ENCODE data around the gene ARPC4. TPM values are rescaled to one million over a fixed set of nuclear protein-coding genes. Genes with fewer than 3 reads are reported as not detected.

The ARPC4 gene
- total RNA-seq = 100 to 1,000 TPM; 109 to 131 TPM
- polyA plus RNA-seq (ENCODE audit: insufficient read length in 2 of 2) = 100 to 1,000 TPM; 138 to 141 TPM
- long read RNA-seq, donor 1, transcript ARPC4-201 (6 exons, 2,582 nt) = major isoform, 61 of 76 reads
- long read RNA-seq, donor 1, partial matches to known transcripts = 9 of 76 reads
- long read RNA-seq, donor 1, other reads (novel, unspliced or antisense) = 0 of 76 reads
- long read RNA-seq, donor 2, transcript ARPC4-201 (6 exons, 2,582 nt) = major isoform, 22 of 33 reads
- long read RNA-seq, donor 2, partial matches to known transcripts = 8 of 33 reads
- long read RNA-seq, donor 2, other reads (novel, unspliced or antisense) = 0 of 33 reads
- long read RNA-seq, donor 3, transcript ARPC4-201 (6 exons, 2,582 nt) = major isoform, 26 of 32 reads
- long read RNA-seq, donor 3, partial matches to known transcripts = 6 of 32 reads
- long read RNA-seq, donor 3, other reads (novel, unspliced or antisense) = 0 of 32 reads
- long read RNA-seq, donor 4, transcript ARPC4-201 (6 exons, 2,582 nt) = major isoform, 48 of 311 reads
- long read RNA-seq, donor 4, partial matches to known transcripts = 259 of 311 reads
- long read RNA-seq, donor 4, other reads (novel, unspliced or antisense) = 0 of 311 reads

DNA sequence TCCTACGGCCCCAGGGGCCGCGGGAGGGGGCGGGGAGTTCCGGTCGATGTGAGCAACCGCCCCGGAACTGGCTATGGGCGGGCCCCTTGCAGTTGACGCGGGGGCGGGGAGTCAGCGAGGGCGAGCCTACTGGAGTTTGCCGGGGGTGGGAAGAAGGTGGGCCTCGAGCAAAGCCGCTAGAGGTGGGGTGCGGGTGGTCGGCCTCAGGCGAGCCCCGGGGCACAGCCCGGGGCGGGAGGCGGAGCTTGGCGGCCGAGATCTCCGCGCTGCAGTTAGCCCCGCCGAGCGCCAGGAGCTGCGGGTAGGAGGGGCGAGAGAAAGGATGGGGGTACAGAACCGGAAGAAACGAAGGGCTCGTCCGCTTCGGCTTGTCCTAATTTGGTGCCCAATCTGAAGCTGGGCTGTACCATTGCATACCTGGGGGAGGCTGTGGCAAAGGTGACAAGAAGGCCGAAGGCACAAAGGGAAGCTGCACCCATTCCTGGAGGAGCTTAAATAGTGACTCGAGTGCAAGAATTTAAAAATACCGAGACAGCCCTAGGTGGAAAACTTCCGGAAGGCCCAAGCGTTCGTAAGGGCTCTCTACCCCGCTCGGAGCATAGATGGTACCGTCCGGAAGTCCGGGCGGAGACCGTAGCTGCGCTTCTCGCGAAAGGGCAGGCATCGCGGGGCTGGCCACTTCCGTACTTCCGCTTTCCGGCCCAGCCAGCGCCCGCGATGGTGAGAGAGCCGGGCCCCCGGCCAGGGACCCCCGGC is at the start of gene ARPC4, which contains the start of gene TADA3:
Gene ARPC4, plus strand, starts transcription at position 678 of the 756 bp plus-strand sequence. Its CDS starts 40 bp downstream, at position 718.
Gene TADA3, minus strand, starts transcription at position 69 of the 756 bp plus-strand sequence. CDS start 1,007 bp downstream, outside the sequence.
- peak; percentile 89 to 99 (median 96) for DNase-seq (ENCODE audit: low read depth in 4 of 6, low spot score in 6 of 6)
- Histone ChIP-seq H3K4me1 (ENCODE audit: control insufficient read depth, insufficient read depth, low read length) (peaks cover 12% of the 10 kb centered on the region), H3K4me3 (ENCODE audit: low read depth, low read length) (peak within 1 kb of the TSS; percentile 93), H3K36me3 (ENCODE audit: control insufficient read depth, insufficient read depth, low read length) (peaks cover 44% of the 10 kb centered on the region), H3K9me3 (ENCODE audit: control insufficient read depth, insufficient read depth, low read length) (no peaks in the 10 kb centered on the region), H3K27ac (ENCODE audit: low read depth, low read length) (peak within 1 kb of the TSS; percentile 97), H3K27me3 (ENCODE audit: control insufficient read depth, insufficient read depth, low read length) (no peaks in the 10 kb centered on the region)
- under 1% methylated on average over 61 of the region's 65 CpGs for WGBS (ENCODE audit: insufficient coverage)

DNA sequence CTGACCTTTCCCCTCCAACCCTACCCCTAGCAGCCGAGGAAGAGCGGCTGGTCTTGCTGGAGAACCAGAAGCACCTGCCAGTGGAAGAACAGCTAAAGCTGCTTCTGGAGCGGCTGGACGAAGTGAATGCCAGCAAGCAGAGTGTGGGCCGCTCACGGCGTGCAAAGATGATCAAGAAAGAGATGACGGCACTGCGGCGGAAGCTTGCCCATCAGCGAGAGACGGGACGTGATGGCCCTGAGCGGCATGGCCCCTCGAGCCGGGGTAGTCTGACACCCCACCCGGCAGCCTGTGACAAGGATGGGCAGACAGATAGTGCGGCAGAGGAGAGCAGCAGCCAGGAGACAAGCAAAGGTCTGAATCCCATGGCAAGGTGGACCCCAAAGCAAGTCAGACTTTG is 49.3 kb upstream of the ARPC4 start:
- H3K9me3 ChIP-seq (ENCODE audit: control insufficient read depth, insufficient read depth, low read length) = no peaks in the 10 kb centered on the region
- no peak overlapping the region for H3K27ac ChIP-seq (ENCODE audit: low read depth, low read length)
- peaks cover 2% of the 10 kb centered on the region for H3K4me1 ChIP-seq (ENCODE audit: control insufficient read depth, insufficient read depth, low read length)
- WGBS (ENCODE audit: insufficient coverage) = 98% methylated on average over 18 of the region's 18 CpGs
- H3K27me3 ChIP-seq (ENCODE audit: control insufficient read depth, insufficient read depth, low read length) = no peaks in the 10 kb centered on the region
- H3K36me3 ChIP-seq (ENCODE audit: control insufficient read depth, insufficient read depth, low read length) = peaks cover 89% of the 10 kb centered on the region
- DNase-seq (ENCODE audit: low read depth in 4 of 6, low spot score in 6 of 6) = no peak
- no peak overlapping the region for H3K4me3 ChIP-seq (ENCODE audit: low read depth, low read length)

DNA sequence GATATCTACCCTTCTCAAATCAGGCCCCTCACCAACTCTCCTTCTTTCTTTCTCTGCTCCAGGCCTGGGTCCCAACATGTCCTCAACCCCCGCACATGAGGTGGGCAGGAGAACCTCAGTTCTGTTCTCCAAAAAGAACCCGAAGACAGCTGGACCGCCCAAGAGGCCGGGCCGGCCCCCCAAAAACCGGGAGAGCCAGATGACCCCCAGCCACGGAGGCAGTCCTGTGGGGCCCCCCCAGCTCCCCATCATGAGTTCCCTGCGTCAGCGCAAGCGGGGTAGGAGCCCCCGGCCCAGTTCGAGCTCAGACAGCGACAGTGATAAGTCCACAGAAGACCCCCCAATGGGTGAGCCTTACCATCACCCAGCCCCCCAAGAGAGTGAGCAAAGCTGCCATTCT is 48.7 kb upstream of the ARPC4 start:
- Histone ChIP-seq H3K9me3 (ENCODE audit: control insufficient read depth, insufficient read depth, low read length) (no peaks in the 10 kb centered on the region), H3K27me3 (ENCODE audit: control insufficient read depth, insufficient read depth, low read length) (no peaks in the 10 kb centered on the region), H3K4me3 (ENCODE audit: low read depth, low read length) (no peak overlapping the region), H3K27ac (ENCODE audit: low read depth, low read length) (no peak overlapping the region), H3K36me3 (ENCODE audit: control insufficient read depth, insufficient read depth, low read length) (peaks cover 90% of the 10 kb centered on the region), H3K4me1 (ENCODE audit: control insufficient read depth, insufficient read depth, low read length) (peaks cover 8% of the 10 kb centered on the region)
- over 99% methylated on average over 11 of the region's 13 CpGs for WGBS (ENCODE audit: insufficient coverage)
- no peak for DNase-seq (ENCODE audit: low read depth in 4 of 6, low spot score in 6 of 6)

DNA sequence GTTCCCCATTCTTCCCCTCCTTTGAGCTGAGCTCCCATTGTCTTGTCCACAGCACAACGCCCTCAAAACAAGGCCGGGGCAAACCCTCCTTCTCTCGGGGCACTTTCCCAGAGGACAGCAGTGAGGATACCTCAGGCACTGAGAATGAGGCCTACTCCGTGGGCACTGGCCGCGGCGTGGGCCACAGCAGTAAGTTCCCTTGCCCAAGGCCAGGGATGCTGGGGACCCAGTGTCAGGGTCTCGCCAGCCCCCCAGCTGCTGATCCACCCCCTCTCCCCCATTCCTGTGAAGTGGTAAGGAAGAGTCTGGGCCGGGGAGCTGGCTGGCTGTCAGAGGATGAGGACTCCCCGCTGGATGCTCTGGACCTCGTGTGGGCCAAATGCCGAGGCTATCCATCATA is 47.4 kb upstream of the ARPC4 start:
- Histone ChIP-seq H3K27ac (ENCODE audit: low read depth, low read length) (no peak overlapping the region), H3K4me1 (ENCODE audit: control insufficient read depth, insufficient read depth, low read length) (peaks cover 17% of the 10 kb centered on the region), H3K36me3 (ENCODE audit: control insufficient read depth, insufficient read depth, low read length) (peaks cover 80% of the 10 kb centered on the region), H3K4me3 (ENCODE audit: low read depth, low read length) (no peak overlapping the region), H3K27me3 (ENCODE audit: control insufficient read depth, insufficient read depth, low read length) (no peaks in the 10 kb centered on the region), H3K9me3 (ENCODE audit: control insufficient read depth, insufficient read depth, low read length) (no peaks in the 10 kb centered on the region)
- no peak for DNase-seq (ENCODE audit: low read depth in 4 of 6, low spot score in 6 of 6)
- 94% methylated on average over 7 of the region's 12 CpGs for WGBS (ENCODE audit: insufficient coverage)

DNA sequence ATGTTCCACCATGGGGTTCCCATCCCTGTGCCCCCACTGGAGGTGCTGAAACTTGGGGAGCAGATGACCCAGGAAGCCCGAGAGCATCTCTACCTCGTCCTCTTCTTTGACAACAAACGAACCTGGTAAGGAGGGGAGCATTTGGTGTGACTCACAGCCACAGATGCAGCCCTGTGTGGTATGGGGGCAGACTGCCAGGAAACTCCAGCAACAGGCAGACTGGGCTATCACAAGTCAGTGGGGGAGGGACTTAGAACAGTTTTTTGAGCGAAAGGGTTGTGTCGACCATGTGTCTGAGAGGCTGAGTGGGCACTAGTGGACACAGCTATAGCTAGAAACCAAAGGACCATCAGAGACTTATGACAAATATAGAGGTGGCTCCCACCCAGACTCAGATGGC is 46.6 kb upstream of the ARPC4 start:
- H3K27ac ChIP-seq (ENCODE audit: low read depth, low read length) = no peak overlapping the region
- peaks cover 72% of the 10 kb centered on the region for H3K36me3 ChIP-seq (ENCODE audit: control insufficient read depth, insufficient read depth, low read length)
- WGBS (ENCODE audit: insufficient coverage) = 97% methylated on average over 5 of the region's 5 CpGs
- no peaks in the 10 kb centered on the region for H3K9me3 ChIP-seq (ENCODE audit: control insufficient read depth, insufficient read depth, low read length)
- no peaks in the 10 kb centered on the region for H3K27me3 ChIP-seq (ENCODE audit: control insufficient read depth, insufficient read depth, low read length)
- H3K4me1 ChIP-seq (ENCODE audit: control insufficient read depth, insufficient read depth, low read length) = peaks cover 23% of the 10 kb centered on the region
- no peak overlapping the region for H3K4me3 ChIP-seq (ENCODE audit: low read depth, low read length)
- DNase-seq (ENCODE audit: low read depth in 4 of 6, low spot score in 6 of 6) = no peak

DNA sequence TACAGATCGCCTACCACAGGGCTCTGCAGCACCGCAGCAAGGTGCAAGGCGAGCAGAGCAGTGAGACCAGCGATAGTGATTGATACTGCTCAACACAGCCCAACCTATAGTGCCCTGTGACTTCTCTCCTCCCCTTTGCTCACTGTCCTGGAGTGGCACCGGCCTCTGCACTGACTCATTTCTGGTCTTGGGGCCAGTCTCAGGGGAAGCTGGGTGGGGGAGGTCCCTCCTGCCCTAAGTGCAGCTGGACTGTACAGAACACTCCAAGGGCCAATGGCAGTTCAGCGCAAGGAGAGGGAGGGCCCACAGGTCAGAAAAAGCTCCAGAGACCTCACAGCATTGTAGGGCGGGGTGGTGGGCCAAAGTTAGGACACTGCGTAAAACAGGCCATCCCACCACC is 45.6 kb upstream of the ARPC4 start:
- DNase-seq (ENCODE audit: low read depth in 4 of 6, low spot score in 6 of 6) = no peak
- H3K9me3 ChIP-seq (ENCODE audit: control insufficient read depth, insufficient read depth, low read length) = no peaks in the 10 kb centered on the region
- H3K36me3 ChIP-seq (ENCODE audit: control insufficient read depth, insufficient read depth, low read length) = peaks cover 71% of the 10 kb centered on the region
- H3K4me1 ChIP-seq (ENCODE audit: control insufficient read depth, insufficient read depth, low read length) = peaks cover 28% of the 10 kb centered on the region
- 92% methylated on average over 5 of the region's 8 CpGs for WGBS (ENCODE audit: insufficient coverage)
- no peak overlapping the region for H3K27ac ChIP-seq (ENCODE audit: low read depth, low read length)
- H3K27me3 ChIP-seq (ENCODE audit: control insufficient read depth, insufficient read depth, low read length) = no peaks in the 10 kb centered on the region
- H3K4me3 ChIP-seq (ENCODE audit: low read depth, low read length) = no peak overlapping the region

DNA sequence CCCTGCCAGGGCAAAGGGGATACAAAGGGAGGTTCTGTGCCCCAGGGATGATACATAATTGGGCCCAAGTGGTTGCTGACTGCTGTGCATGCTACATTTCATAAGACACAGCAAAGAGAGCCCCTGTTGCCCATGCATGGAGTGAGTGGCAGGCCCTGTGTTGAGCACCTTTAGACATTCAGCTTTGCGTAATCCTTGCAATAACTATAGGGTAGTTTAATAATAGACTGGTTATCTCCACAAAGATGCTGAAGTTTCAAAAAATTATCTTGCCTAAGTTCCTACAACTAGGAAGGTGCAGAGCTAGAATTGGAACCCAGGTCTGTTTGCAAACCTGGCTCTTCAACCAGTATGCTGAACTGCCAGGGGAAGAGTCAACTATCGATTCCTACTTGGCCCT is 44.9 kb upstream of the ARPC4 start:
- no peak for DNase-seq (ENCODE audit: low read depth in 4 of 6, low spot score in 6 of 6)
- H3K4me3 ChIP-seq (ENCODE audit: low read depth, low read length) = no peak overlapping the region
- no peak overlapping the region for H3K27ac ChIP-seq (ENCODE audit: low read depth, low read length)
- H3K27me3 ChIP-seq (ENCODE audit: control insufficient read depth, insufficient read depth, low read length) = no peaks in the 10 kb centered on the region
- H3K9me3 ChIP-seq (ENCODE audit: control insufficient read depth, insufficient read depth, low read length) = no peaks in the 10 kb centered on the region
- peaks cover 71% of the 10 kb centered on the region for H3K36me3 ChIP-seq (ENCODE audit: control insufficient read depth, insufficient read depth, low read length)
- peaks cover 28% of the 10 kb centered on the region for H3K4me1 ChIP-seq (ENCODE audit: control insufficient read depth, insufficient read depth, low read length)
- WGBS (ENCODE audit: insufficient coverage) = 88% methylated on average over 1 of the region's 2 CpGs

DNA sequence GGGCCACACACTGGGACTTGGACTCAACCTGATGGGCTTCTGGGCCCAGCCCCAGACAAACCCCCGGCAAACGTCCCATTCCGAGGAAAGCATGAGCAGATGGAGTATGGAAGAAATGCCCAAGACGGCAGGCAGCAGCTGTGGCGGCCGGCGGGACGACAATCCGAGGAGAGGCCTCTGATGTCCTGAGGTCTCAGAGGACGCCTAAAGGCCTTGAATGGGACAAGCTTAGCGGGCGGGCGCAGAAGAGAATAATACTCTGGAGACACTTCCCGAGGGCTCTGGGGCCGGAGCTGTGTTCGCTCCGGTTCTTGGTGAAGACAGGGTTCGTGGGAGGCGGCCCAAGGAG is 43.6 kb upstream of the ARPC4 start:
- peak overlapping the region; percentile 91 for H3K4me3 ChIP-seq (ENCODE audit: low read depth, low read length)
- peaks cover 66% of the 10 kb centered on the region for H3K36me3 ChIP-seq (ENCODE audit: control insufficient read depth, insufficient read depth, low read length)
- peak overlapping the region; percentile 97 for H3K27ac ChIP-seq (ENCODE audit: low read depth, low read length)
- no peak for DNase-seq (ENCODE audit: low read depth in 4 of 6, low spot score in 6 of 6)
- no peaks in the 10 kb centered on the region for H3K27me3 ChIP-seq (ENCODE audit: control insufficient read depth, insufficient read depth, low read length)
- peaks cover 28% of the 10 kb centered on the region for H3K4me1 ChIP-seq (ENCODE audit: control insufficient read depth, insufficient read depth, low read length)
- H3K9me3 ChIP-seq (ENCODE audit: control insufficient read depth, insufficient read depth, low read length) = no peaks in the 10 kb centered on the region
- WGBS (ENCODE audit: insufficient coverage) = 0% methylated on average over 19 of the region's 19 CpGs

DNA sequence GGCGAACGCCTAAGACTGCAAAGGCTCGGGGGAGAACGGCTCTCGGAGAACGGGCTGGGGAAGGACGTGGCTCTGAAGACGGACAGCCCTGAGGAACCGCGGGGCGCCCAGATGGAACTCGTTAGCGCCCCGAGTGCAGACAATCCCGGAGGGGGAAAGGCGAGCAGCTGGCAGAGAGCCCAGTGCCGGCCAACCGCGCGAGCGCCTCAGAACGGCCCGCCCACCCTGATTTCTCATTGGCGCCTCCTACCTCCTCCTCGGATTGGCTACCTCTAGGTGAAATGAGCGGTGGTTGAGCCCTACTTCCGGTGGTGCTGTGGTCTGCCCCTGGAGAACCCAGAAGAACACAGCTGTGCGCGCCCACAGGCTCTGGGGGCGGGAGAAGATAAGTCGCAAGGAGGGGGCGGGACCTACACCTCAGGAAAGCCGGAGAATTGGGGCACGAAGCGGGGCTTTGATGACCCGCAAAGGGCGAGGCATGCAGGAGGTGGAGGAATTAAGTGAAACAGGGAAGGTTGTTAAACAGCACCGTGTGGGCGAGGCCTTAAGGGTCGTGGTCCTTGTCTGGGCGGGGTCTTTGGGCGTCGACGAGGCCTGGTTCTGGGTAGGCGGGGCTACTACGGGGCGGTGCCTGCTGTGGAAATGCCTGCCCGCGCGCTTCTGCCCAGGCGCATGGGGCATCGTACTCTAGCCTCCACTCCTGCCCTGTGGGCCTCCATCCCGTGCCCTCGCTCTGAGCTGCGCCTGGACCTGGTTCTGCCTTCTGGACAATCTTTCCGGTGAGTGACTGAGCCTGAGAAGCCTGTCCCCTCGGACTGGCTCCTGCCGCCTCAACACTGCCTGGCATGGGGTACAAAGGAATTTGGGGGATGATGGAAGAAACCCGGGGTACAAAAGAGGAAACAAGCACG is 43.0 kb upstream of the ARPC4 start, which contains the start of gene OGG1:
Gene OGG1, plus strand, starts transcription at position 308 of the 911 bp plus-strand sequence. Its CDS starts 335 bp downstream, at position 643.
- WGBS (ENCODE audit: insufficient coverage) = under 1% methylated on average over 59 of the region's 60 CpGs
- H3K27me3 ChIP-seq (ENCODE audit: control insufficient read depth, insufficient read depth, low read length) = no peaks in the 10 kb centered on the region
- peak within 1 kb of the TSS; percentile 91 for H3K4me3 ChIP-seq (ENCODE audit: low read depth, low read length)
- H3K27ac ChIP-seq (ENCODE audit: low read depth, low read length) = peak within 1 kb of the TSS; percentile 97
- H3K4me1 ChIP-seq (ENCODE audit: control insufficient read depth, insufficient read depth, low read length) = peaks cover 32% of the 10 kb centered on the region
- peaks cover 66% of the 10 kb centered on the region for H3K36me3 ChIP-seq (ENCODE audit: control insufficient read depth, insufficient read depth, low read length)
- peak; percentile 91 to 99 (median 96) for DNase-seq (ENCODE audit: low read depth in 4 of 6, low spot score in 6 of 6)
- no peaks in the 10 kb centered on the region for H3K9me3 ChIP-seq (ENCODE audit: control insufficient read depth, insufficient read depth, low read length)
